ENCODE results near the gene CRIP2.

The CRIP2 gene

DNA sequence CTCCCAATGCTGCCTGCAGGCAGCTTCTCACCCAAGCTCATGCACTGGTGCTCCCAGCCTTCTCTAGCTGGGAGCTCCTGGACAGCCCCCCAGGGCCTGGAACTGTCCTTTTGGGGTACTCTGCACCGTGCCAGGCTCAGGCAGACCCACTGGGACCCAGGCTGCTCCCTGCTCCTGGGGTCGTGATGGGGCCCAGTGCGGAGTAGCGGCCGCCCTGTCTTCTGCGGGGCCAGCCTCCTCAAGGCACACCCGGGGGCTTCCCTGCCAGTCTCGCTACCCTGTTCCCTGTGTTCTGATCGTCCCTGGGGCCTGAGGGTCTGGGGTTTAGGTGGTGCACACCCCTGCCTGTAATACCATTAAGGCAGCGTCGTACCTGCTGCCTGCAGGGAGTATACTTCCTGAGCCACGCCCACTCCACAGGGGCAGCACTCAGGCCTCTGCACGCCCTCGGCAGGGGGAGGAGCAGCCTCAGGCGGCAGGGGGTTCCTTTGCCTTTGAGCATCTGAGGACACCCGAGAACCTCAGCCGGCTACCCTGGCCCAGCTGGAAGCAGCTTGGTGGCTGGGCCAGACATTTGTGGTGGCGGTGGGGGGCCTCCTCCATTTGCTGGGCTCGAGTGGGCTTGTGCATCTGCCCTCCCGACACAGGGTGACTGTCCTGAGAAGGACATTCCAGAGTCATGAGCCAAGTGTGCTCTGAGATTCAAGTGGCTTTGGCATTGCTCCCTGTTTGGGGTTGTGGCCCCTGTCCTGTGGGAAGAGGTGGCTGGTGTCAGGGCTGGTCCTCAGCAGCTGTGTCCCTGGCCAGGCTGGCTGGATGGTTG, 9.2 kb upstream of the CRIP2 start:
- DNase-seq, result no peak

DNA sequence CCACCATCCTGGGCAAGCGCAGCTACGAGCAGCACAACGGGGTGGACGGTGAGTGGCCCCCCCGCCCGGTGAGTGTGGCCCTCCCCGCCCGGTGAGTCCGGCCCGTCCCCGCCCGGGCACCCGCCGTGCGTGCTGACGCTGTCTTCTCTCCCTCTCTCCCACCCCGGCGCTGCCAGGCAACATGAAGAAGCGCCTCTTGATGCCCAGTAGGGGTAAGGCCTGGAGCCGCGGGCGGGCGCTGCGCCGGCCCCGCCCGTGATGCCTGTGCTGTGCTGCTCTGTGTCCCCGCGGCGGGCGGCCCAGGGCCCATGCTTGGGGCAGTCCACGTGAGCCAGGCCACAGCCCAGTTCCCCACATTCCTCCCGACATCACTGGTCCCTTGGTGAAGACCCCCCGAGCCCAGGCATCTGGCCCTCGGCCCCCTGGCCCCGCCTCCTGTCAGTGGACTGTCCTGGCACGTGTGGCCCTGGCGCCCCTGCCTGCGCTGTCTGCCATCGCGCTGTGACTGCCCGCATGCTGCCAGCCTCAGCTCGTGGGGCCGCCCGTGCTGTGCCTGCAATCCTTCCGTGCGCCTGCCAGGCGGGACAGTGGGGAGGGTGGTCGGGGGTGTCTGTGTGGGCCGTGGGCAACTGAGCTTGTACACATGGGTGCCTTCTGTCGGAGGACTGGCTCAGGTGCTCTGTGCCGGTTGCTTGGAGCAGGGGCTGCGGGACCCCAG, 7.9 kb upstream of the CRIP2 start:
- no peak for DNase-seq

DNA sequence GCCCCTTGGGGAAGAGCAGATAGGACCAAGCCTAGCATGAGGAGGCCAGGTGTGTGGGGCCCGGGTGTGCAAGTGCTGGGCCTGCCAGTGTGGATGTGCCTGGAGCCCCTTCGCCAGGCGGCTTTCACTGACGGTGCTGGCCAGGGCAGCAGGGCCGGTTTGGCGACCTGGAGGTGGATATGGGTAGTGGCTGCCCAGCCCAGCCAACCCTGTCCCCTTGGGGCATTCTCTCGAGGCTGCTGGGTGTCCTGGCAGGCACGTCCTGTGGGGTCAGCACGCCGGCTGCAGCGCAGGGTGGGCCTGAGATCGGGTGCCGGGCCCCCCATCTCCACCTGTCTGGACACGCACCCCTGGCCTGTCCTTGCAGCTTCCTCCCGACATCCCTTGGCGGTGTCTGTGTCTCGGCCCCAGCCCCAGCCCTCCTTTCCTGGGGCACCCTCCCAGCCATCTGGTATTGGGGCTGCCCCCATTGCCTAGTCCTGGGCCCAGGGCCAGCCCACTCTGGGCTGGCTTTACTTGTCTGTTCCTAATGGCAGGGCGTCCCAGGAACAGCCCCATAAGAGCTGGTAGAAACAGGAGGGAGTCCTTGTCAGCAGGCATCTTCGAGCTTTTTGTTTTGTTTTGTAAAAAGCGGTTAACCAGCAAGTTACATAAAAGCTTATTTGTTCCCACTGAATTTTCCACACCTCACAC, 7.2 kb upstream of the CRIP2 start:
- DNase-seq, result no peak

DNA sequence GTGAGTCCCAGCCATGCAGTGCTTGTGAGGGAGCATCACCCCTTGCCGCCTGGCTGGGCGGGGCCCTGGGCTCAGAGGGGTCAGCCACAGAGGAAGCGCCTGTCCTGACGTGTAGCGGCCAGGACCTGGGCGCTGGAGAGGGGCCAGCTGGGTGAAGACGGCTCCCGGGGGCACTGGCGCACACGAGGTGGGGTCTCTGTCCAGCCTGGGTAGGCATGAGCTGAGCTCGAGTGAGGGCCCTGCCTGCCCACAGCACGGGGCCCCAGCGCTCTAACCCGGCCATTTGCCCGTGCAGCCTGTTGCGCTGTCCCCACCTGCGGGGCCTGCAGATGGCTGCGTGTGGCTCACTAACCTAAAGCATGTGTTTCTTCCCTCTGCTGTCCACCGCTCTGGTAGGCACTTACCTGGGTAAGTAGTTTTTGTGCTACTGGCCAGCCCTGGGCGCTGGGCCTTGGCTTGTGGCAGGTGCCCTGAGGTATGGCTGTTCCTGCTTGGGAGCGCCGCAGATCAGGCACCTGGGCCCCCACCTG, 6.6 kb upstream of the CRIP2 start:
- no peak for DNase-seq

DNA sequence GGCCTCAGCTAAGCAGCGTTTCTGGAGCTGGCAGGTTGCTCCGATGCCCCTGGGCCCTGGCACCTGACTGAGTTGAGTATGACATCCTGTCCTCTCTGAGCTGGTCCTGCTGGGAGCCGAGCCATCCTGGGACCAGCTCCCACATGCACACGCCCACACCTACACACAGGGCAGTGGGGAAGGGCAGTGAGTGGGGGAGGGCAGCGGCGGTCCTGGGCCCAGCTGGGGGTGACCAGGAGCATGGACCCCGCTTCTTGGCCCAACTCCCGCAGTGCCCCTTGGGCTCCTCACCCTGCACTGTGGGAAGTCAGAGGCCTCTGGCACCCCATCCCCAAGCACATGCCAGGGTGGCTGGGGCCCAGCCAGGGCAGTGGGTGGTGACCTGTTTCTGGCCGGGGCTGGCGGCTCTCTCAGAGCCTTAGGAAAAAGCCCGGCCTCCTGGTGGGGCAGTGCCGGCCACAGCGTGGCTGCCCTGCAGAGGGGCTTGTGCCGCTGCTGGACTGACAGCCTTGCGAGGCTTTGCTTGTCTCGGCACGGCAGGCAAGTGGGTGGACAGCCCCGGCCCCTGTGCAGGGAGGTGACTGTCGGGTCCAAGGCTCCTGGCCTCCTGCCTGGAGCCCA, 5.9 kb upstream of the CRIP2 start:
- DNase-seq, result no peak

DNA sequence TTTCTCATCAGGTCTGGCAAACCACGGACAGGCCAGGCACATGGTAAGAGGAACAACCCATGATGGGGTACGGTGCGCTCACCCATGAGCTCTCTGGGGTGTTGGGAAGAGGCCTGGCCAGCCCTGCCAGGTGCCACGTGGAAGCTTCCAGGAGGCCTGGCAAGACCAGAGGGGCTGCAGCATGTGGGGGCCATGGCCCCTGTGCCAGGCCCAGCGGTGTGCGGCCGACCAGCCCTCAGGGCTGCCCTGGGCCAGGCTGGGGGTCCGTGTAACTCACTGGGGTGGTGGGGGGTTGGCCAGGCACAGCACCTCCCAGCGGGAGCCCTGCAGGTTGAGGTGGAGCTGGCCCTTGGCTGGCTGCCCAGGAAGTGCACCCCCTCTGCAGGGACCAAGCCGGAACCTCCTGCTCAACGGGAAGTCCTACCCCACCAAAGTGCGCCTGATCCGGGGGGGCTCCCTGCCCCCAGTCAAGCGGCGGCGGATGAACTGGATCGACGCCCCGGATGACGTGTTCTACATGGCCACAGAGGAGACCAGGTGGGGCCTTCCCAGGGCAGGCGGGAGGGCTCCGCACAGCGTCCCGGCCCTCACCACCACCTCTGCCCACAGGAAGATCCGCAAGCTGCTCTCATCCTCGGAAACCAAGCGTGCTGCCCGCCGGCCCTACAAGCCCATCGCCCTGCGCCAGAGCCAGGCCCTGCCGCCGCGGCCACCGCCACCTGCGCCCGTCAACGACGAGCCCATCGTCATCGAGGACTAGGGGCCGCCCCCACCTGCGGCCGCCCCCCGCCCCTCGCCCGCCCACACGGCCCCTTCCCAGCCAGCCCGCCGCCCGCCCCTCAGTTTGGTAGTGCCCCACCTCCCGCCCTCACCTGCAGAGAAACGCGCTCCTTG, 4.9 kb upstream of the CRIP2 start:
- DNase-seq, result no peak

DNA sequence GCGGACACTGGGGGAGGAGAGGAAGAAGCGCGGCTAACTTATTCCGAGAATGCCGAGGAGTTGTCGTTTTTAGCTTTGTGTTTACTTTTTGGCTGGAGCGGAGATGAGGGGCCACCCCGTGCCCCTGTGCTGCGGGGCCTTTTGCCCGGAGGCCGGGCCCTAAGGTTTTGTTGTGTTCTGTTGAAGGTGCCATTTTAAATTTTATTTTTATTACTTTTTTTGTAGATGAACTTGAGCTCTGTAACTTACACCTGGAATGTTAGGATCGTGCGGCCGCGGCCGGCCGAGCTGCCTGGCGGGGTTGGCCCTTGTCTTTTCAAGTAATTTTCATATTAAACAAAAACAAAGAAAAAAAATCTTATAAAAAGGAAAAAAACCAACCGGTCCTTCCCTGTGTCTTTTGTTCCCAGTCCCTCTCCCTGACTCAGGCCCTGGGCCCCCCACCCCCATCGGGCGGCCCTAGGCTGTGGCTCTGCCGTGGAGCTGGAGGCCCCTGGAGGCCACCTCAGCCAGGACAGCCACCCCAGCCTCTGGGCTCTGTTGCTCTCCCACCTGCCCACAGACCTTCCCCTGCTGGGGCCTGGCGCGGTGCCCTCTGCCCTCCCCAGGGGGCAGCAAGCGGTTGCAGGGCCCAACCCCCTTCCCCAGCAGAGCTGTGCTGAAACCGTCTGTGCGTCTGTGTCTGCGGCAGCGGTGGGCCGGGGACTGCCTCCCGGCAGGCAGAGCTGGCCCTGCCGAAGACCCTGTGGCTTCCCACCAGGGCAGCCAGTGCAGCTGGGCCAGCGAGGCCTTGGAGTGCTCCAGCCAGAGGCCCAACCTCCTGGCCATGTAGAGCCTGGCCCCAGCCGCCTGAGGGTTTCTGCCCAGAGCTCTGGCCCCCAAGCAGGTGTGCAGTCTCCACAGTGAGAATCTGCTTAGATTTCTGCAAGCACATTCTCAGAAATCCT, 4.0 kb upstream of the CRIP2 start:
- DNase-seq, result no peak

DNA sequence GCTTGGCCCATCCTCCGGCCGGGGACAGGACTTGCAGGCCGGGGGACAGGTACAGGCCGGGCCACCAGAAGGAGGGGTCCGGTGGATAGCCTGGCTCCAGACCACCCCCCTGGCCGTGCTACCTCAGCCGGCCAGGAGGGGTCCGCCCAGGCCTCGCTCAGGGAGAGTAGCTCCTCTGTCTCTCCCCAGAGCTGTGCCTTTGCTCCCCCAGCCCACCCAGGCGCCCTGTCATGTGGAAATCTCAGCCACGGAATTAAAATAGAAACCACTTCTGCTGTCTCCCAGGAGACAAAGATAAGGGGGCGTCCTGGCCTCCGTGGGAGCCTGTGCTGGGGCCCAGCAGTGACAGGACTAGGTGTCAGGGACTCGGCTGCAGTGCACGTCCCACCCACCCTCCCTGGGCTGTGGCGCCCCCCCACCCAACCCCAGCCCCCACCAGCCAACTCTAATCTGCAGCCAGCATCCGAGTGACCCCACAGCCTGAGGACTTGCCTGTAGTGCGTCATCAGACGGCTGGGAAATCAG, 3.3 kb upstream of the CRIP2 start:
- no peak for DNase-seq

DNA sequence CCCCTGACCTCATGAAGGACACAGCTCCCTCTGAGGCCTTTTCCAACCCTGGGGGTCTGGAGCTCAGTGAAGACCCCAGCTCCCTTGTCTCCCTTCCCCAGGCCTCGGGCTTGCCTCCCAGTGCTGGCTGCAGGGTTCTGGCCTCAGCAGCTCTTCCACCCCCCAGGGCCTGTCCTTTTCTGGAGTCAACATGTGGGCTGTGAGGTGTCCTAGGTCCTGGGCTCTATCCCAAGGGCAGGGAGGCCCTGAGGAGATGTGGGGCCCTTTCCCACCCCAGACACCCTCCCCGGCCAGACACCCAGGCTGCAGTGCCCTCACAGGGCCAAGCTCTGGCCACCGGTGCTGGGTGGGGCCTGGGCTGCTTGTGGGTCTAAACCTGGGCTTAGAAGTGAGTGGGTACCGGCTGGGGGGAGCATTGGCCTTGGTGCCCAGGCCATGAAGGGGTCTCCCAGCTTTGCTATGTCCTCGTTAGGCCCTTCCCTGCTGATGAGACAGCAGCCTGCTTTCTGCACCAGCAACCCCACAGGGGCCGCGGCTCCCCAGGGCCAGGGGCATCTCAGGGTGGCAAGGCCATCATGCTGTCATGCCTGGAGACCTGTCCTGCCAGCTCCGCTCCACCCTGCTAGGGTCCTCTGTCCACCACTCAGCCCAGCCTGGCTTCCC, 2.7 kb upstream of the CRIP2 start:
- DNase-seq, result no peak

DNA sequence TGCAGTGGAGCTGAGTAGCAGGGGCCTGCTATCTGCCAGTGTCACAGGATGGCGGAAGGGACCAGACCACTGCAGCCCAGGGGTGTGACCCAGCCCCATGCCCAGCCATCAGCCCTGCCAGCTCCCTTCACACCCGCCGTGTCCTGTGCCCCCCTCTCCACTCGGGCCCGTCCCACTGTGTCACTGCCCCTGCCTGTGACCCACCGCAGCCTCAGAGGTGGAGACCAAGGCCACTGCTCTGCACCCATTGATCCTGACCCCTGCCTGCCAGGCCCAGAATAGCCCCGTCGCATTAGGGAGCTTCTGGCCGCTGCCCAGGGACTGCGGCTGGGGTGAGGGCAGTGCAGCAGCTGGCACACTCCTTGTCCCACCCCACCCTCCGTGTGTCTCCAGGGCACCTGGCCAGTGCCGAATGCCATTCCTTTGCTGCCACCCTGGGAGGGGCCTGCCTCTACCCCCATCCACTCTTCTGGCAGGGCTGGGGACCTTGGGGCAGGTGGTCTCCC, 2.1 kb upstream of the CRIP2 start:
- no peak for DNase-seq

DNA sequence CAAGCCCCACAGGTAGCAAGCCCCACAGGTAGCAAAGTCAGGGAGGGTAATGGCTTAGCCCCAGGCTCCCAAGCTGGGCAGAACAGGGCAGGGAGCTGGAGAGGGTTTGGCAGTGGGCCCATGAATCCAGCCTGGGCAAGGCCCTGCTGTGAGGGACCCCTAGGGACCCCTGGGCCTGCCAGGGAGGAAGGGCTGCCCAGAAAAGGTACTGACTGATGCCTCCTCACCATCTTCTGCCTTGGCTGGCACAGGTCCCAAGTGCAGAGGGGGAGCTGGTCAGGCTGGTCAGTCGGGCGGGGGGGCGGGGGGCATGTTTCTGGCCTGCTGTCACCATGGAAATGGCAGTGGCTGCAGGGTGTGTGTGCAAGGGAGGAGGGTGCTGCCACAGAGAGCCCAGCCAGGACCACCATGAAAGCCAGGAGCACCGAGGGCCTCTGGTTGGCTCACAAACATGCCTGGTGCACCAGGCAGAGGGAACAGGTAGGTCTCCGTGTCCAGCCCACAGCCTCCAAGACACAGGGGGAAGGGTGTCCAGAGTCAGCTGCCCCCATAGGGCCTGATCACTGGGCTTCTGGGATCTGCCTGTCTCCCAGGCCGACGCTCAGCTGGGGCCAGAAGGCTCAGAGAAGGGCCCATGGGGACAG, 1.5 kb upstream of the CRIP2 start:
- no peak for DNase-seq

DNA sequence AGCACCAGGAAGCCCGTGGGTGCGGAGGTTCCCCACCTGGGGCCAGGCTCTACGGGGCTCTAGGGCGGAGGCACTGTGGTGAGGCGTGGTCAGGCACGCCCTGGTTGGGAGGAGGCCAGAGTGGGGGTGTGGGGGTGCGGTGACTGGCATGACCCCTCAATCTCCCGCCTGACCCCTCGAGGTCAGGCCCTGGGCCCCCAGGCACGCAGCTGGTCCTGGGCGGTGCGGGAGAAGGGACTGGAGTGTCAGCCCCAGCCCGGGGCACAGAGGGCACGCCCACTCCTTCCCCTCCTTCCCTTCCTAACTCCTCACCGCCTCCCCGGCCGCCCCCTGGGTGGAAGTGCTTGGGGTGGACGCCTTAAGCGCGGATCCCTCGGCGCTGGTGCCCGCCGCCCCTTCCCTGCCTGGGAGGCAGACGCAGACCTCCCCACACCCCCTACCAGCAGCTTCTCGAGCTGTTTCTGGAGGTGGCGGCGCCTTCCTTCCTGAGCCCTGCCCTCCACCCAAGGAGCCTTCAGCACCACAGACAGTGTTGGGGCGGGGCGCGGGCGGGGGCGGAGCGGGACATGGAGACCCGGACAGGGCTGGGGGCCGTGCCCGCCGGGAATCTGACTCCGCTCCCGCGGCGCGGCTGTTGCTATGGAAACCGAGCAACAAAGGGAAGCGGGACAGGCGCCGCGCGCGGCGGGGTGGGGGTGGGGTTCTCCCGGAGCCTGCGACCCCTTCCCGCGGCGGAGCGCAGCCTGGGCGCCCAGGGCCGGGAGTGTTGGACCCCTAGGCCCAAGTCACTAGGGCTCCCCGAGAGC, 741 bp upstream of the CRIP2 start:
- DNase-seq, result peak; percentile 75

DNA sequence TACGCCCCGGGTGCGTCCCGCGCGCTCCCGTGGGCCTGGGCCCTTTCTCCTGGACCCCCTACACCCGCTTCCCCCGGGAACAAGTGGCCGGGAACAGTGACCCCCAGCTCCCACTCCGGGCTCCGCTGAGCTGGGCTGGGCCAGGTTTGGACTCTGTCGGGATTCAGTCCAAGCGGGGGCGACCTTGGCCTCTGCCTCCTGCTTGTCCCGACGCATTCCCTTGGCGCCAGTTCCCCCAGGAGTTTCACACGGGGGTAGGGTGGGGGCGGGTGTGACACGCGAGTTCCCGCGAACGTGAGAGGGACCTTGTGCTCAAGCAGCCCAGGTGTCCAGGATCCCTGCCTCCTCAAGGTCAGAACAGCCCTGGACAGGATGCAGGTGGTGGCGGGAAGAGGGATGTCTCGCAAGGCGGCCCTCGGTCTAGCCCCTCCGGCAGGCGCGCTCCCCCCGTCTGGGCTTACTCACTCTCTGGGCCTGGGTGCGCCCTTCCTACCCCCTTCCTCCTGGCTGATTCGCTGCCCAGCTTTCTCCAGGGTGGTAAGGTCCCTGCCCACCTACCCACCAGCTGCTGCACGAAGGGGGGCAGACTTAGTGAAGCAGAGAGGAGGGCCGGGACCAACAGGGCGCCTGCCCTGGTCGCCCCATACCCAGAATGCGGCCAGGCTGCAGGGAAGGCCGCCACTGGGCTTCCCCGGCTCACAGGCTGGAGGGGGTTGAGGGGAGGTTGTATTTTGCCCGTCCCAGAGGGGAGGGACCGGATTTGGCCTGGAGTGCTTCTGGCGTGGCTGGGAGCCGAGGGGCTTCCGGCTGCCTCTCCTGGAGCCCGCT, 862 bp downstream of the CRIP2 start:
- DNase-seq, result no peak

DNA sequence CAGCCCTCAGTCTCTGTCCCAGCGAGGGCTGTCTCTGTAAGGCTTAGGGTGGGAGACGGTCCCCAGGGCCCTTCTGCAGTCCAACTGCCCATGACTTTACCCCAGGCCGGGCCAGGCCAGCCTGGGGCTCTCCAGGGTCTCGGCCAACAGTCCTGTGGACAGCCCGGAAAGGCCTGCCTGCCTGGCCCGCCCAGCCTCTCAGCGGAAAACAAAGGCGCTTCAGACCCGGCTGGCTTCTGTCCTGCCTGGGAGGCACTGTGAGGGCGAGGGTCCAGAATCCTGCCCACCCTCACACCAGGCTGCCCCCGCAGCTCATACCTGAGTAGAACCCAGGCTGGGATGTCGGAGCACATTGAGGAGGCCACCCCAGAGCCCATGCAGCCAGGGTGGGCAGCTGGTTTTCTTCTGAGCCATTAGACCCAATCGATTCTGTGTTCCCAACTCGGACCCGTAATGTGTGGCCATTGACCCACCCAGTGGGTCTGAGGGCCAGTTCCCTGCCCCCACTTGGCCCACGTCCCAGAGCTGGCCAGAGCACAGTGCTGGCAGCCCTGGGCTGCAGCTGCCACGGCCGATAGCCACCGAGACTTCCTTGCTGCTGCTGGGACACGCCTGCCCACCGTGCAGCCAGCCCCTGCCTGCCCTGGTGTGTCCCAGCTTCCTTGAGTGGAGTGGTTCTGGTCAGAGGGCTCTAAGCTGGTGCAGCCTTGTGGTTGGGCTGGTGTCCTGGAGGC, 1.6 kb downstream of the CRIP2 start:
- no peak for DNase-seq

DNA sequence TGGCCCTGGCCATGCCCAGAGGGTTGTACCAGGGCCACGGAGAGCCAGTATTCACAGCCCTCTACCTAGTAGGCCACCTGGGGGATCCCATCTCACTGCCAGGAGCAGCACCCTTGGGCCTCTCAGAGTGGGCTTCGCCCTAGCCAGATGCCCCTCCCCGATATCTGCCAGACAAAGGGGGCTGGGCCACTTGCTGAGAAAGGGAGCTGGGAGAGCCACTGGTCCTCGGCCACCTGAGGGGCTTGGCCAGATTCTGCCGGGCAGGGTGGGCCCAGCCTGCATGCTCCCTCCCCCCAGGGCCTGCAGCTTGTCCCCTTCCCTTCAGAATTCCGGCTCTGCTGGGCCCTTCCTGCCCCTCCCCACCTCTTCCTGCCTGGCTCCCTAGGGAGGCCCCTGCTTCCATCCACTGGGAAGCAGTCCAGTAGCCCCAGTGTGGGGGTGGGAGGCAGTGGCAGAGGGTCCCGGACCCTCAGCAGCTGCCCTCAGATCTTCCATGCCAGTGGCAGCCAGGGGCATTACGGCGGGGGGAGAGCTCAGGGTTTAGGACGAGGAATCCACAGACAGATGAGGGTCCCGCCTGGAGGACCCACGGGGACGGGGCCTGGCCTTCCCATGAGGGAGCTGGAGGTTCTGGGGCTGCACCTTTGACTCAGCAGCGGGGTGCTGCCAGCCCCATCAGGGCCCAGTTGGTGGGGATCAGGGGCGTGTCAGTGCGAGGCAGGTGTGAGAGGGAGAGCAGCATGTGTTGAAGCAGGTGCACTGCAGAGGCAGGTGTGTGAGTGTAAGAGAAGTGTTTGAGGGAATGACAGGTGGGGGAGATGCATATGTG, 2.4 kb downstream of the CRIP2 start:
- DNase-seq, result no peak

Data from activated naive CD4-positive, alpha-beta T cell treated with Interleukin-2 at 50 U/mL for 16 hours (primary cell).